CD4-positive, alpha-beta T cell (primary cell): ENCODE data around the gene SCFD2. TPM values are rescaled to one million over a fixed set of nuclear protein-coding genes. Genes with fewer than 3 reads are reported as not detected.

Source experiments
- ATAC-seq: fragments of 200-7000 bp; cut with Tn5 transposase; one replicate; pipeline ENCODE4 v1.10.0; 2022; ENCODE audit warnings: mild to moderate bottlenecking; ENCODE audit not compliant: poor library complexity
- CTCF ChIA-PET: fragments of 350-600 bp; sonication (Branson Sonifier 250); formaldehyde crosslinking; loops from one replicate; lab custom pipeline; 2021; ENCODE audit warnings: antibody characterized with exemption, inconsistent platforms; lab: Charles Lee
- POLR2A ChIA-PET: fragments of 350-600 bp; sonication (Branson Sonifier 250); formaldehyde crosslinking; loops from one replicate; lab custom pipeline; 2021; ENCODE audit warnings: antibody characterized with exemption, inconsistent platforms; lab: Charles Lee
- DNase-seq, 14 experiments: peaks; one replicate each; pipeline ENCODE4 v3.0.0-alpha.2; 2013 to 2020; ENCODE audit warnings: mixed read lengths in 2 of 14
- H3K27ac ChIP-seq, 2 donors: one replicate each; pipeline versions ENCODE4 v1.5.1 to v1.7.0; 2013; ENCODE audit warnings: low read length in 2 of 2, low read depth in 1 of 2, mild to moderate bottlenecking in 1 of 2
- H3K27me3 ChIP-seq, 2 experiments: 1 replicate in 1 of 2; 2 replicates in 1 of 2; pipeline versions ENCODE4 v1.6.1 to v1.7.0; 2013; ENCODE audit warnings: low read length in 2 of 2, control low read depth in 1 of 2, mild to moderate bottlenecking in 1 of 2, moderate library complexity in 1 of 2; ENCODE audit not compliant: insufficient read depth in 2 of 2, control insufficient read depth in 1 of 2
- H3K36me3 ChIP-seq: one replicate; pipeline ENCODE4 v1.6.1; 2013; ENCODE audit warnings: low read length, control low read depth; ENCODE audit not compliant: insufficient read depth
- H3K4me1 ChIP-seq: one replicate; pipeline ENCODE4 v1.6.1; 2013; ENCODE audit warnings: low read length, control low read depth; ENCODE audit not compliant: insufficient read depth
- H3K4me3 ChIP-seq: one replicate; pipeline ENCODE4 v1.5.1; 2013; ENCODE audit warnings: mild to moderate bottlenecking, low read length, moderate library complexity
- H3K9me3 ChIP-seq, 2 experiments: 1 replicate in 1 of 2; 2 replicates in 1 of 2; pipeline versions ENCODE4 v1.6.1 to v1.7.0; 2013; ENCODE audit warnings: low read length in 2 of 2, mild to moderate bottlenecking in 2 of 2, control low read depth in 1 of 2, moderate library complexity in 1 of 2; ENCODE audit not compliant: control insufficient read depth in 1 of 2, insufficient read depth in 1 of 2
- H3K27ac Mint-ChIP-seq: one replicate; pipeline ENCODE4 v1.8.0; 2020; ENCODE audit warnings: mixed read lengths
- H3K27me3 Mint-ChIP-seq: one replicate; pipeline ENCODE4 v1.8.0; 2021; ENCODE audit warnings: mixed read lengths
- H3K36me3 Mint-ChIP-seq: one replicate; pipeline ENCODE4 v1.8.0; 2021; ENCODE audit warnings: low read depth, mixed read lengths
- H3K4me1 Mint-ChIP-seq: one replicate; pipeline ENCODE4 v1.8.0; 2021; ENCODE audit warnings: low read depth, mixed read lengths
- H3K4me3 Mint-ChIP-seq: one replicate; pipeline ENCODE4 v1.8.0; 2020; ENCODE audit warnings: mild to moderate bottlenecking, mixed read lengths
- H3K9me3 Mint-ChIP-seq: one replicate; pipeline ENCODE4 v1.8.0; 2020; ENCODE audit warnings: mixed read lengths
- CTCF ChIP-seq: fragments of 200-600 bp; IDR thresholded peaks from one replicate; pipeline ENCODE4 v1.8.0; 2022; ENCODE audit warnings: antibody characterized with exemption, mild to moderate bottlenecking
- intact Hi-C, 2 experiments: fragments of 100-400 bp; cut with DNase I in 1 of 2; cut with micrococcal nuclease in 1 of 2; formaldehyde crosslinking; loops; one replicate each; pipeline versions ENCODE4 v1.15.1 to v1.9.0; 2023 to 2025; cut with DNase I, micrococcal nuclease
- total RNA-seq, 174 experiments: library from RNA in 2 of 174; stranded (reverse) in 2 of 174; gene quantifications; one replicate each; pipeline ENCODE4 v1.2.3 and lab custom pipeline; 2021 to 2026

Gene SCFD2
- total RNA-seq, 2 experiments from 2014 or later: 15.4 to 17.6 TPM

GRCh38 chr4:52946855-52947254 is 419.0 kb downstream of the SCFD2 start:
- no peaks in the 10 kb centered on the region for H3K9me3 Mint-ChIP-seq
- Histone ChIP-seq H3K36me3 (no peaks in the 10 kb centered on the region), H3K4me3 (no peak overlapping the region), H3K27ac (no peak overlapping the region), H3K27me3 (no peaks in the 10 kb centered on the region), H3K9me3 (no peaks in the 10 kb centered on the region), H3K4me1 (no peaks in the 10 kb centered on the region)
- no peak for DNase-seq
- no peak overlapping the region for H3K4me3 Mint-ChIP-seq
- no peaks in the 10 kb centered on the region for H3K27me3 Mint-ChIP-seq
- no peaks in the 10 kb centered on the region for H3K4me1 Mint-ChIP-seq
- no peak for ATAC-seq
- TF ChIP-seq CTCF: no peak
- POLR2A ChIA-PET: no interaction called here
- CTCF ChIA-PET: no interaction called here
- intact Hi-C loops: no loop called here
- H3K27ac Mint-ChIP-seq: no peak overlapping the region
- H3K36me3 Mint-ChIP-seq: peaks cover 11% of the 10 kb centered on the region

GRCh38 chr4:52945982-52946381 is 419.9 kb downstream of the SCFD2 start:
- Mint-ChIP-seq H3K4me3 (no peak overlapping the region), H3K9me3 (no peaks in the 10 kb centered on the region), H3K36me3 (peaks cover 7% of the 10 kb centered on the region), H3K4me1 (no peaks in the 10 kb centered on the region), H3K27ac (no peak overlapping the region), H3K27me3 (no peaks in the 10 kb centered on the region)
- no peaks in the 10 kb centered on the region for H3K36me3 ChIP-seq
- DNase-seq: no peak
- no peak for ATAC-seq
- H3K4me3 ChIP-seq: no peak overlapping the region
- POLR2A ChIA-PET: no interaction called here
- intact Hi-C loops: no loop called here
- no peak overlapping the region for H3K27ac ChIP-seq
- H3K27me3 ChIP-seq: no peaks in the 10 kb centered on the region
- CTCF ChIA-PET: no interaction called here
- no peaks in the 10 kb centered on the region for H3K9me3 ChIP-seq
- H3K4me1 ChIP-seq: no peaks in the 10 kb centered on the region
- TF ChIP-seq CTCF: no peak

GRCh38 chr4:52945326-52945898 is 420.4 kb downstream of the SCFD2 start:
- Histone ChIP-seq H3K4me1 (no peaks in the 10 kb centered on the region), H3K27ac (no peak overlapping the region), H3K4me3 (no peak overlapping the region), H3K36me3 (no peaks in the 10 kb centered on the region), H3K9me3 (no peaks in the 10 kb centered on the region), H3K27me3 (no peaks in the 10 kb centered on the region)
- Mint-ChIP-seq H3K36me3 (peaks cover 5% of the 10 kb centered on the region), H3K9me3 (no peaks in the 10 kb centered on the region), H3K27me3 (no peaks in the 10 kb centered on the region), H3K4me1 (no peaks in the 10 kb centered on the region), H3K4me3 (no peak overlapping the region), H3K27ac (no peak overlapping the region)
- no peak for TF ChIP-seq CTCF
- no peak for ATAC-seq
- DNase-seq: no peak
- intact Hi-C loops: no loop called here
- POLR2A ChIA-PET: no interaction called here
- CTCF ChIA-PET: no interaction called here
